Lung (tissue), 12 donors: ENCODE data around the gene KCNV2. TPM values are rescaled to one million over a fixed set of nuclear protein-coding genes. Genes with fewer than 3 reads are reported as not detected.

Experiments
- ATAC-seq: fragments of 200-7000 bp; cut with Tn5 transposase; one replicate; pipeline ENCODE4 v1.9.1; 2020; ENCODE audit warnings: moderate number of reproducible peaks; ENCODE audit not compliant: insufficient read depth, low FRiP score
- DNase-seq, 3 donors: peaks; one replicate each; pipeline ENCODE4 v3.0.0-alpha.2; 2013 to 2017
- H3K27ac ChIP-seq, 2 donors: one replicate each; pipeline ENCODE4 v1.5.1; 2013; ENCODE audit warnings: mild to moderate bottlenecking in 2 of 2, moderate library complexity in 2 of 2, control low read depth in 1 of 2, inconsistent platforms in 1 of 2, low read depth in 1 of 2, low read length in 1 of 2
- H3K27me3 ChIP-seq, 3 donors: one replicate each; pipeline ENCODE4 v1.5.1; 2013; ENCODE audit warnings: low read length in 2 of 3; ENCODE audit not compliant: control insufficient read depth in 3 of 3, insufficient read depth in 3 of 3
- H3K36me3 ChIP-seq, 4 donors: one replicate each; pipeline ENCODE4 v1.5.1; 2013; ENCODE audit warnings: low read length in 4 of 4, mild to moderate bottlenecking in 1 of 4, moderate library complexity in 1 of 4; ENCODE audit not compliant: control insufficient read depth in 4 of 4, insufficient read depth in 4 of 4
- H3K4me1 ChIP-seq, 5 donors: one replicate each; pipeline ENCODE4 v1.5.1; 2013; ENCODE audit warnings: low read length in 5 of 5, mild to moderate bottlenecking in 2 of 5, moderate library complexity in 1 of 5; ENCODE audit not compliant: control insufficient read depth in 5 of 5, insufficient read depth in 5 of 5
- H3K4me3 ChIP-seq: one replicate; pipeline ENCODE4 v1.5.1; 2013; ENCODE audit warnings: mild to moderate bottlenecking, control low read depth, moderate library complexity
- H3K9ac ChIP-seq, 2 donors: one replicate each; pipeline ENCODE4 v1.5.1; 2013; ENCODE audit warnings: low read length in 2 of 2, control low read depth in 1 of 2; ENCODE audit not compliant: insufficient read depth in 1 of 2
- H3K9me3 ChIP-seq, 4 donors: one replicate each; pipeline ENCODE4 v1.5.1; 2013; ENCODE audit warnings: low read length in 3 of 4, mild to moderate bottlenecking in 1 of 4, moderate library complexity in 1 of 4; ENCODE audit not compliant: control insufficient read depth in 4 of 4, insufficient read depth in 3 of 4
- WGBS, 2 donors: extraction: QIAGEN DNeasy Blood & Tissue Kit; methylation state at CpG; one replicate each; pipeline ENCODE4 v1.1.7; 2013; 5-methylcytosine and 5-hydroxymethylcytosine counted together
- polyA plus RNA-seq, 2 donors: library from polyadenylated mRNA; stranded (reverse); fragments of 200-250 nt; gene quantifications; one replicate each; pipeline ENCODE4 v1.2.1, GENCODE V29; 2013
- total RNA-seq, 2 donors: library from RNA; depleted of rRNA in 1 of 2; stranded (reverse); fragments of >200 nt in 1 of 2; gene quantifications; one replicate each; pipeline ENCODE4 v1.2.1, GENCODE V29; 2014 to 2021
- TF ChIP-seq, protein P1 (sequence below): IDR thresholded peaks from 2 replicates; pipeline ENCODE4 v1.5.1; 2012; ENCODE audit warnings: mild to moderate bottlenecking; ENCODE audit errors: control extremely low read depth, extremely low read depth
- donor health status: control.
- donor health status: control.
- donor health status: Bipolar disorder and iron deficiency.
- donor health status: healthy.
- donor health status: DM: yes; HTN: yes; CAD: no.

Gene KCNV2
- total and polyA plus RNA-seq, 4 donors, result not detected

DNA sequence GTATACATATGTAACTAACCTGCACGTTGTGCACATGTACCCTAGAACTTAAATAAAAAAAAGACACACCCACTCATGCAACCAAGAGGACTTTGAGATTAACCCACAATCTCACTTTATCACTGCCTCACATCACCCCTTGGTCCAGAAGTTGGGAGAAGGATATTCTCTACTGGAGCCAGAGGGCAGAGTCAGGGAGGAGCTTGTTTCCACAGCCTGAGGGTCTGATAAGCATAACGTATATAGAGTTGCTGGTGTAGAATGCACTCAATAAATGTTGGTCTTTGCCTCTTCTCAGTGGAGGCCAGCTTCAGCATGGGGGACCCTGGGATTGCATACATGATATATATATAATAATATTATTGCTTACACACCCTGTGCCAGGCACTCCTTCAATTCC, 10.1 kb downstream of the KCNV2 start:
- Histone ChIP-seq H3K27ac (peak overlapping the region in 1 of 2 donors; percentile 44), H3K4me3 (no peak overlapping the region), H3K9me3 (no peaks in the 10 kb centered on the region), H3K9ac (no peak overlapping the region), H3K27me3 (no peaks in the 10 kb centered on the region), H3K36me3 (no peaks in the 10 kb centered on the region), H3K4me1 (peaks cover 0 to 28% (median 4%) of the 10 kb centered on the region in 5 donors)
- WGBS, 2 donors, result 88 to 91% methylated on average over 2 of the region's 2 CpGs
- ATAC-seq (no peak), DNase-seq (no peak)
- TF ChIP-seq, protein P1, sequence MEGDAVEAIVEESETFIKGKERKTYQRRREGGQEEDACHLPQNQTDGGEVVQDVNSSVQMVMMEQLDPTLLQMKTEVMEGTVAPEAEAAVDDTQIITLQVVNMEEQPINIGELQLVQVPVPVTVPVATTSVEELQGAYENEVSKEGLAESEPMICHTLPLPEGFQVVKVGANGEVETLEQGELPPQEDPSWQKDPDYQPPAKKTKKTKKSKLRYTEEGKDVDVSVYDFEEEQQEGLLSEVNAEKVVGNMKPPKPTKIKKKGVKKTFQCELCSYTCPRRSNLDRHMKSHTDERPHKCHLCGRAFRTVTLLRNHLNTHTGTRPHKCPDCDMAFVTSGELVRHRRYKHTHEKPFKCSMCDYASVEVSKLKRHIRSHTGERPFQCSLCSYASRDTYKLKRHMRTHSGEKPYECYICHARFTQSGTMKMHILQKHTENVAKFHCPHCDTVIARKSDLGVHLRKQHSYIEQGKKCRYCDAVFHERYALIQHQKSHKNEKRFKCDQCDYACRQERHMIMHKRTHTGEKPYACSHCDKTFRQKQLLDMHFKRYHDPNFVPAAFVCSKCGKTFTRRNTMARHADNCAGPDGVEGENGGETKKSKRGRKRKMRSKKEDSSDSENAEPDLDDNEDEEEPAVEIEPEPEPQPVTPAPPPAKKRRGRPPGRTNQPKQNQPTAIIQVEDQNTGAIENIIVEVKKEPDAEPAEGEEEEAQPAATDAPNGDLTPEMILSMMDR, result no peak

DNA sequence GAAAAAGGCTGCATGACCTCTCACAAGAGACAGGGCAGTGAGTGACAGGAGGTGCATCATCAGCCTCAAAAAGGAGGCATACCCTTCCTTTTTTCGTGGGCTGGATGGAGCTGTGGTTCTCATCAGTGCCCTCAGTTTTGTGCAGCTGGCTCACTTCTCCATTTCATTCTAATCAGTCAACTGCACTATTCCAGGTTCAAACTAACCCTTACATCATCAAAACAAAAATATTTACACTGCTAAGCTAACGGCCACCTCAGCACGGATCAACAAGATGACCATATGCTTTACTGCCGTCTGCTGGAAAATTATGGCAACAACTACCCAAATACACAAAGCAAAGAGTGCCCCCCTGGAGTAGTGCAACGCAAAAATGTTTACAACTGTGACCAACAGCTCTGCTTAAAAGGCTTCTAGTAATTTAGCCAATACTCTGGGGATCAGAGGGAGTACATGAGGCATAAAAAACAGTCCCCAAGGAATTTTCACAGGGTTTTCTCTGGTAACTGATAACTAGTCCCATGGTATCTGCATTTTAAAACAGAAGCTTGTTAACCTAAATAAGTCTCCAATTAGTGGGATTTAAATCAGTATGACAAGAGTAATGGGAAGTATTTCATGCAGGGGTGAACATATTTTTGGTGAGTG, 10.8 kb downstream of the KCNV2 start:
- H3K9ac ChIP-seq, result no peak overlapping the region
- ATAC-seq, result peak; percentile 31

DNA sequence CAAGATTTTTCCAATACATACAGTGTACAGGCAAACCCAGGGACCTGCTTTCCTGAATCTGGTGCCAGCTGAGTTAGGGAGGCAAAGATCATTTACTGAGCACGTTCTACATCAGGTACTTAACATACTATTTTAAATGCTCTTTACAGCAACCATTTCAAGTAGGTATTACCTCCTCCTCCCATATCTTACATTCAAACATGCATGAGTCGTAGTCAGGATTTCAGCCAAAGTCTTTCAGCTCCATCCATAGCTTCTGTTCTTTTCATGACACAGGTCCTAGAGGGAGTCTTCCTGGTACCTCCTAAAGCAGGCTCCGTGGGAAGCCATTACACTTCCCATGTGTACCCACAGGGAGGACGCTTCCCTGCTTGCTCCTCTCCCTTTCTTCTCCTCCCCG, 11.7 kb downstream of the KCNV2 start:
- no peaks in the 10 kb centered on the region for H3K9me3 ChIP-seq
- TF ChIP-seq, protein P1, result no peak
- no peaks in the 10 kb centered on the region for H3K36me3 ChIP-seq
- no peak overlapping the region for H3K4me3 ChIP-seq
- DNase-seq (no peak), ATAC-seq (no peak)
- H3K27me3 ChIP-seq, result no peaks in the 10 kb centered on the region
- no peak overlapping the region for H3K27ac ChIP-seq
- peaks cover 0 to 28% (median 3%) of the 10 kb centered on the region in 5 donors for H3K4me1 ChIP-seq
- WGBS, 2 donors, result 85 to 88% methylated on average over 5 of the region's 5 CpGs
- H3K9ac ChIP-seq, result no peak overlapping the region

More for the DNA sequence above, 10.8 kb downstream of the KCNV2 start:
- H3K27me3 ChIP-seq, result no peaks in the 10 kb centered on the region
- H3K27ac ChIP-seq, result peak overlapping the region in 1 of 2 donors; percentile 5
- peak; percentile 74 to 93 (median 90) for DNase-seq
- H3K4me3 ChIP-seq, result no peak overlapping the region
- TF ChIP-seq, protein P1, result peak; percentile 43
- H3K36me3 ChIP-seq, result no peaks in the 10 kb centered on the region
- H3K4me1 ChIP-seq, result peaks cover 0 to 28% (median 3%) of the 10 kb centered on the region in 5 donors
- H3K9me3 ChIP-seq, result no peaks in the 10 kb centered on the region
- WGBS, 2 donors, result 10 to 15% methylated on average over 5 of the region's 5 CpGs
